Measurements from ENCODE around the gene RNF144A.

RNF144A gene

GRCh38 chr2:7071154-7071553 lies 153.9 kb downstream of the RNF144A start:
- H3K4me2 ChIP-seq (ENCODE audit: low read depth, low read length, poor library complexity, severe bottlenecking), result no peak overlapping the region
- H2AFZ ChIP-seq (ENCODE audit: low read length), result no peak overlapping the region
- no peaks in the 10 kb centered on the region for H3K9me3 ChIP-seq (ENCODE audit: insufficient read depth, low read depth, low read length)
- H3F3A ChIP-seq (ENCODE audit: low read depth), result no peaks in the 10 kb centered on the region
- H3K4me3 ChIP-seq (ENCODE audit: low read length, poor library complexity, severe bottlenecking), result no peak overlapping the region
- H3K9me2 ChIP-seq (replicated peaks; ENCODE audit: low read depth, low read length), result no peaks in the 10 kb centered on the region
- H3K27me3 ChIP-seq (ENCODE audit: insufficient read depth, low read length, poor library complexity, severe bottlenecking), result no peaks in the 10 kb centered on the region
- H3K4me1 ChIP-seq (ENCODE audit: insufficient read depth, low read length, poor library complexity, severe bottlenecking), result no peaks in the 10 kb centered on the region
- H4K20me1 ChIP-seq (ENCODE audit: insufficient read depth, low read length, poor library complexity, severe bottlenecking), result no peaks in the 10 kb centered on the region
- TF ChIP-seq EZH2phosphoT487 (IDR thresholded peaks at IDR 0.05; ENCODE audit: borderline replicate concordance) (no peak), CTCF (conservative IDR thresholded peaks at IDR 0.05; ENCODE audit: low read length) (no peak)
- H3K9ac ChIP-seq (ENCODE audit: low read depth, low read length, poor library complexity, severe bottlenecking), result no peak overlapping the region
- H3K79me2 ChIP-seq (ENCODE audit: insufficient read depth, low read length), result no peaks in the 10 kb centered on the region
- H3K36me3 ChIP-seq (ENCODE audit: insufficient read depth, low read length), result no peaks in the 10 kb centered on the region

GRCh38 chr2:7071916-7072556 lies 154.8 kb downstream of the RNF144A start:
- no peak overlapping the region for H2AFZ ChIP-seq (ENCODE audit: low read length)
- TF ChIP-seq EZH2phosphoT487 (IDR thresholded peaks at IDR 0.05; ENCODE audit: borderline replicate concordance), result no peak
- no peak for TF ChIP-seq CTCF (conservative IDR thresholded peaks at IDR 0.05; ENCODE audit: low read length)
- H3K4me1 ChIP-seq (ENCODE audit: insufficient read depth, low read length, poor library complexity, severe bottlenecking), result no peaks in the 10 kb centered on the region
- no peaks in the 10 kb centered on the region for H3K36me3 ChIP-seq (ENCODE audit: insufficient read depth, low read length)
- no peaks in the 10 kb centered on the region for H3F3A ChIP-seq (ENCODE audit: low read depth)
- H3K9me3 ChIP-seq (ENCODE audit: insufficient read depth, low read depth, low read length), result no peaks in the 10 kb centered on the region
- no peaks in the 10 kb centered on the region for H3K9me2 ChIP-seq (replicated peaks; ENCODE audit: low read depth, low read length)
- H3K27me3 ChIP-seq (ENCODE audit: insufficient read depth, low read length, poor library complexity, severe bottlenecking), result no peaks in the 10 kb centered on the region
- H3K4me2 ChIP-seq (ENCODE audit: low read depth, low read length, poor library complexity, severe bottlenecking), result no peak overlapping the region
- no peak overlapping the region for H3K4me3 ChIP-seq (ENCODE audit: low read length, poor library complexity, severe bottlenecking)
- no peak overlapping the region for H3K9ac ChIP-seq (ENCODE audit: low read depth, low read length, poor library complexity, severe bottlenecking)
- H3K79me2 ChIP-seq (ENCODE audit: insufficient read depth, low read length), result no peaks in the 10 kb centered on the region
- H4K20me1 ChIP-seq (ENCODE audit: insufficient read depth, low read length, poor library complexity, severe bottlenecking), result no peaks in the 10 kb centered on the region

- Histone ChIP-seq H3K4me1 (ENCODE audit: insufficient read depth, low read length, poor library complexity, severe bottlenecking) (no peaks in the 10 kb centered on the region), H3K9me2 (replicated peaks; ENCODE audit: low read depth, low read length) (no peaks in the 10 kb centered on the region), H3K79me2 (ENCODE audit: insufficient read depth, low read length) (no peaks in the 10 kb centered on the region), H3K36me3 (ENCODE audit: insufficient read depth, low read length) (no peaks in the 10 kb centered on the region), H3K4me2 (ENCODE audit: low read depth, low read length, poor library complexity, severe bottlenecking) (no peak overlapping the region), H3K4me3 (ENCODE audit: low read length, poor library complexity, severe bottlenecking) (no peak overlapping the region), H4K20me1 (ENCODE audit: insufficient read depth, low read length, poor library complexity, severe bottlenecking) (no peaks in the 10 kb centered on the region), H3F3A (ENCODE audit: low read depth) (no peaks in the 10 kb centered on the region), H3K9ac (ENCODE audit: low read depth, low read length, poor library complexity, severe bottlenecking) (no peak overlapping the region), H3K9me3 (ENCODE audit: insufficient read depth, low read depth, low read length) (no peaks in the 10 kb centered on the region), H2AFZ (ENCODE audit: low read length) (no peak overlapping the region), H3K27me3 (ENCODE audit: insufficient read depth, low read length, poor library complexity, severe bottlenecking) (no peaks in the 10 kb centered on the region)
- TF ChIP-seq EZH2phosphoT487 (IDR thresholded peaks at IDR 0.05; ENCODE audit: borderline replicate concordance) (no peak), CTCF (conservative IDR thresholded peaks at IDR 0.05; ENCODE audit: low read length) (no peak)
These were observed 156.7 kb downstream of the RNF144A start for GRCh38 chr2:7073901-7074300.
